ENCODE measurements around the gene TRIO. TPM values are rescaled to one million over a fixed set of nuclear protein-coding genes. Genes with fewer than 3 reads are reported as not detected.

Gene TRIO
- total RNA-seq, 1 experiment from 2014 or later: 68.4 TPM

DNA sequence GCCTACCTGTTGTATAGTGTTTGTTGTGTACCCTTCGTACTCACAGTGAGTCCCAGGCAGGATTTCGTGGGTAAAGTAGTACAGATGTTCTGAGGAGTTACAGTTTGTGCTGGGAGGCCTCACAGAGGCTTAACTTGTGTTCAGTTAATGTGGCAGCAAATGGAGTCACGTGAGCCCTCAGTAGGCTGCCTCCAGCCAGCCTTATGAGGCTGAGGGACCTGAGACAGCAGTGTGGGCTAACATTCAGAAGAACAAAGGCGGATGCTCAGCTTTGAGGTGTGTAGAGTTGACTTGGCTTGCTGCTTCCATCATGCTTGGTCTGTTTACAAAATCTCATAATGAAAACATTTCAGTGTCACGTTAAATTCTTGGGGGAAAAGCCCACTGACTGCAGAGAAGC lies 118.1 kb downstream of the TRIO start:
- intact Hi-C loops (cut with micrococcal nuclease): no loop called here
- Histone ChIP-seq H3K4me1 (ENCODE audit: control insufficient read depth in 1 of 2, insufficient read depth in 2 of 2, low read length in 2 of 2) (peaks cover 20 to 46% of the 10 kb centered on the region in 2 experiments), H4K20me1 (ENCODE audit: insufficient read depth) (no peaks in the 10 kb centered on the region), H3K4me2 (ENCODE audit: low read length) (no peak overlapping the region), H3K27ac (ENCODE audit: low read depth, low read length) (no peak overlapping the region), H3K27me3 (ENCODE audit: insufficient read depth, low read length) (no peaks in the 10 kb centered on the region), H3K4me3 (replicated peaks in 1 of 2; ENCODE audit: low read depth in 1 of 2, low read length in 2 of 2) (no peak overlapping the region), H3K9ac (ENCODE audit: low read length) (no peak overlapping the region), H3K9me3 (ENCODE audit: control insufficient read depth in 1 of 2, insufficient read depth in 1 of 2, low read depth in 1 of 2, low read length in 2 of 2) (no peaks in the 10 kb centered on the region), H3K36me3 (ENCODE audit: control insufficient read depth in 1 of 2, insufficient read depth in 2 of 2, low read length in 2 of 2) (no peaks in the 10 kb centered on the region), H3K79me2 (ENCODE audit: insufficient read depth, low read length) (peaks cover 98% of the 10 kb centered on the region), H3K9me2 (ENCODE audit: insufficient read depth) (no peaks in the 10 kb centered on the region), H2AFZ (ENCODE audit: low read depth, low read length, poor library complexity, severe bottlenecking) (no peak overlapping the region)
- BruUV-seq (replicated peaks): no TSS peak
- POLR2A ChIA-PET: no interaction called here
- no peak for DNase-seq (ENCODE audit: low read depth, low spot score)
- TF ChIP-seq CTCF (IDR thresholded peaks at IDR 0.05 in 2 of 3, conservative IDR thresholded peaks at IDR 0.05 in 1 of 3; ENCODE audit: borderline replicate concordance in 1 of 3, insufficient read depth in 1 of 3, low read depth in 2 of 3, low read length in 2 of 3): no peak
- TF ChIP-seq TCF7L2 (IDR thresholded peaks at IDR 0.05; ENCODE audit: borderline replicate concordance, extremely low read depth, insufficient read depth, insufficient read length): no peak
- no peak for TF ChIP-seq CBX3 (IDR thresholded peaks at IDR 0.05; ENCODE audit: low read depth)
- TF ChIP-seq EZH2 (IDR thresholded peaks at IDR 0.05): no peak
- TF ChIP-seq YY1 (IDR thresholded peaks at IDR 0.05; ENCODE audit: extremely low read depth, insufficient replicate concordance, low read depth, low read length): no peak
- no peak for TF ChIP-seq POLR2AphosphoS5 (IDR thresholded peaks at IDR 0.05; ENCODE audit: low read depth, low read length)
- TF ChIP-seq CEBPB (IDR thresholded peaks at IDR 0.05; ENCODE audit: low read depth): no peak
- no peak for TF ChIP-seq EZH2phosphoT487 (IDR thresholded peaks at IDR 0.05; ENCODE audit: borderline replicate concordance)
- TF ChIP-seq ELF1 (IDR thresholded peaks at IDR 0.05; ENCODE audit: borderline replicate concordance, low read depth): no peak
- TF ChIP-seq POLR2A (IDR thresholded peaks at IDR 0.05; ENCODE audit: borderline replicate concordance, extremely low read depth, insufficient read depth, insufficient read length): no peak
- no peak for TF ChIP-seq ZBTB33 (IDR thresholded peaks at IDR 0.05; ENCODE audit: extremely low read depth, insufficient replicate concordance, low read length)
- TF ChIP-seq FOSL1 (IDR thresholded peaks at IDR 0.05; ENCODE audit: low read depth): no peak
- TF ChIP-seq, protein P1, sequence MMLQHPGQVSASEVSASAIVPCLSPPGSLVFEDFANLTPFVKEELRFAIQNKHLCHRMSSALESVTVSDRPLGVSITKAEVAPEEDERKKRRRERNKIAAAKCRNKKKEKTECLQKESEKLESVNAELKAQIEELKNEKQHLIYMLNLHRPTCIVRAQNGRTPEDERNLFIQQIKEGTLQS (IDR thresholded peaks at IDR 0.05): no peak
- no peak for TF ChIP-seq SIN3A (IDR thresholded peaks at IDR 0.05; ENCODE audit: low read depth)
- TF ChIP-seq ZFX (IDR thresholded peaks at IDR 0.05): no peak
- TF ChIP-seq, protein P2, sequence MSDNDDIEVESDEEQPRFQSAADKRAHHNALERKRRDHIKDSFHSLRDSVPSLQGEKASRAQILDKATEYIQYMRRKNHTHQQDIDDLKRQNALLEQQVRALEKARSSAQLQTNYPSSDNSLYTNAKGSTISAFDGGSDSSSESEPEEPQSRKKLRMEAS (IDR thresholded peaks at IDR 0.05): no peak
- TF ChIP-seq SRF (IDR thresholded peaks at IDR 0.05; ENCODE audit: low read depth): no peak
- TF ChIP-seq, protein P3, sequence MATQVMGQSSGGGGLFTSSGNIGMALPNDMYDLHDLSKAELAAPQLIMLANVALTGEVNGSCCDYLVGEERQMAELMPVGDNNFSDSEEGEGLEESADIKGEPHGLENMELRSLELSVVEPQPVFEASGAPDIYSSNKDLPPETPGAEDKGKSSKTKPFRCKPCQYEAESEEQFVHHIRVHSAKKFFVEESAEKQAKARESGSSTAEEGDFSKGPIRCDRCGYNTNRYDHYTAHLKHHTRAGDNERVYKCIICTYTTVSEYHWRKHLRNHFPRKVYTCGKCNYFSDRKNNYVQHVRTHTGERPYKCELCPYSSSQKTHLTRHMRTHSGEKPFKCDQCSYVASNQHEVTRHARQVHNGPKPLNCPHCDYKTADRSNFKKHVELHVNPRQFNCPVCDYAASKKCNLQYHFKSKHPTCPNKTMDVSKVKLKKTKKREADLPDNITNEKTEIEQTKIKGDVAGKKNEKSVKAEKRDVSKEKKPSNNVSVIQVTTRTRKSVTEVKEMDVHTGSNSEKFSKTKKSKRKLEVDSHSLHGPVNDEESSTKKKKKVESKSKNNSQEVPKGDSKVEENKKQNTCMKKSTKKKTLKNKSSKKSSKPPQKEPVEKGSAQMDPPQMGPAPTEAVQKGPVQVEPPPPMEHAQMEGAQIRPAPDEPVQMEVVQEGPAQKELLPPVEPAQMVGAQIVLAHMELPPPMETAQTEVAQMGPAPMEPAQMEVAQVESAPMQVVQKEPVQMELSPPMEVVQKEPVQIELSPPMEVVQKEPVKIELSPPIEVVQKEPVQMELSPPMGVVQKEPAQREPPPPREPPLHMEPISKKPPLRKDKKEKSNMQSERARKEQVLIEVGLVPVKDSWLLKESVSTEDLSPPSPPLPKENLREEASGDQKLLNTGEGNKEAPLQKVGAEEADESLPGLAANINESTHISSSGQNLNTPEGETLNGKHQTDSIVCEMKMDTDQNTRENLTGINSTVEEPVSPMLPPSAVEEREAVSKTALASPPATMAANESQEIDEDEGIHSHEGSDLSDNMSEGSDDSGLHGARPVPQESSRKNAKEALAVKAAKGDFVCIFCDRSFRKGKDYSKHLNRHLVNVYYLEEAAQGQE (IDR thresholded peaks at IDR 0.05; ENCODE audit: low read depth): no peak
- RAD21 ChIA-PET (ENCODE audit: low non-redundant PET in 1 of 2, low total read pairs in 2 of 2, uncharacterized antibody in 2 of 2, unreplicated experiment in 2 of 2): no interaction called here
- ATAC-seq: no peak
- CTCF ChIA-PET: interaction anchor here (2.4 kb wide), 1 partner anchor 9 kb away, joined by 8 read pairs; no protein-coding TSS in a partner anchor

Measured in HCT116 (cell line).